CD14-positive monocyte (primary cell): Measurements from ENCODE around the gene INSYN2B. TPM values are rescaled to one million over a fixed set of nuclear protein-coding genes. Genes with fewer than 3 reads are reported as not detected.
A peak's percentile ranks its signal among the peaks of the same experiment; 100 is the strongest.

Experiments used
- DNase-seq, 3 donors: peaks; one replicate each; pipeline ENCODE4 v3.0.0-alpha.2; 2011 to 2022
- H2AFZ ChIP-seq: 2 replicates; pipeline ENCODE4 v1.6.0; 2012; ENCODE audit warnings: mild to moderate bottlenecking, low read depth, low read length, inconsistent platforms; ENCODE audit not compliant: insufficient read depth, poor library complexity, severe bottlenecking
- H3K27ac ChIP-seq, 2 donors: 1 replicate in 1 of 2; 2 replicates in 1 of 2; pipeline ENCODE4 v1.5.1; 2012 to 2013; ENCODE audit warnings: low read length in 2 of 2, control low read depth in 1 of 2, inconsistent platforms in 1 of 2, low read depth in 1 of 2, mild to moderate bottlenecking in 1 of 2
- H3K27me3 ChIP-seq, 2 donors: one replicate each; pipeline versions ENCODE4 v1.6.0 to v1.6.1; 2011 to 2013; ENCODE audit warnings: low read length in 2 of 2; ENCODE audit not compliant: control insufficient read depth in 2 of 2, insufficient read depth in 2 of 2
- H3K36me3 ChIP-seq, 2 donors: replicated peaks in 1 of 2; 1 replicate in 1 of 2; 2 replicates in 1 of 2; pipeline versions ENCODE4 v1.5.1 to v1.6.1; 2012 to 2013; ENCODE audit warnings: low read length in 2 of 2, control low read depth in 1 of 2, inconsistent platforms in 1 of 2, mild to moderate bottlenecking in 1 of 2; ENCODE audit not compliant: insufficient read depth in 2 of 2, control insufficient read depth in 1 of 2
- H3K4me1 ChIP-seq, 2 donors: 1 replicate in 1 of 2; 2 replicates in 1 of 2; pipeline versions ENCODE4 v1.5.1 to v1.6.1; 2012 to 2013; ENCODE audit warnings: low read length in 2 of 2, control low read depth in 1 of 2, inconsistent platforms in 1 of 2, mild to moderate bottlenecking in 1 of 2, moderate library complexity in 1 of 2; ENCODE audit not compliant: insufficient read depth in 2 of 2, control insufficient read depth in 1 of 2
- H3K4me2 ChIP-seq: replicated peaks from 2 replicates; pipeline ENCODE3; 2012; ENCODE audit warnings: low read length, moderate library complexity, mild to moderate bottlenecking; ENCODE audit not compliant: poor library complexity, severe bottlenecking; ENCODE audit errors: extremely low read depth
- H3K4me3 ChIP-seq, 3 experiments: fragments of 200-600 bp in 1 of 3; sonication (generic) in 1 of 3; replicated peaks in 1 of 3; 1 replicate in 2 of 3; 2 replicates in 1 of 3; pipeline ENCODE4 v1.5.1; 2011 to 2013; ENCODE audit warnings: low read length in 3 of 3, mild to moderate bottlenecking in 3 of 3, control low read depth in 2 of 3, low read depth in 2 of 3, inconsistent platforms in 1 of 3, moderate library complexity in 1 of 3
- H3K79me2 ChIP-seq: 2 replicates; pipeline ENCODE4 v1.6.0; 2012; ENCODE audit warnings: mild to moderate bottlenecking, control low read depth, inconsistent platforms, low read length, moderate library complexity; ENCODE audit not compliant: insufficient read depth
- H3K9ac ChIP-seq: 2 replicates; pipeline ENCODE4 v1.6.0; 2017; ENCODE audit warnings: low read length, mild to moderate bottlenecking; ENCODE audit not compliant: insufficient read depth, poor library complexity, severe bottlenecking
- H3K9me3 ChIP-seq, 2 donors: replicated peaks in 1 of 2; 1 replicate in 1 of 2; 2 replicates in 1 of 2; pipeline versions ENCODE4 v1.5.1 to v1.6.1; 2012 to 2013; ENCODE audit warnings: low read length in 2 of 2, control low read depth in 1 of 2; ENCODE audit not compliant: control insufficient read depth in 1 of 2, insufficient read depth in 1 of 2
- H4K20me1 ChIP-seq: 2 replicates; pipeline ENCODE4 v1.6.0; 2012; ENCODE audit warnings: mild to moderate bottlenecking, low read length, control low read depth, moderate library complexity; ENCODE audit not compliant: insufficient read depth
- H3K27ac Mint-ChIP-seq, 7 donors: one replicate each; pipeline ENCODE4 v1.8.0; 2020; ENCODE audit warnings: mild to moderate bottlenecking in 7 of 7, mixed read lengths in 7 of 7, moderate library complexity in 6 of 7, inconsistent platforms in 2 of 7
- H3K27me3 Mint-ChIP-seq, 3 donors: one replicate each; pipeline ENCODE4 v1.8.0; 2021 to 2022; ENCODE audit warnings: low read depth in 3 of 3, mild to moderate bottlenecking in 3 of 3, mixed read lengths in 3 of 3, moderate library complexity in 3 of 3, inconsistent platforms in 1 of 3
- H3K36me3 Mint-ChIP-seq, 2 donors: one replicate each; pipeline ENCODE4 v1.8.0; 2020; ENCODE audit warnings: mixed read lengths in 2 of 2, inconsistent platforms in 1 of 2, mild to moderate bottlenecking in 1 of 2
- H3K4me1 Mint-ChIP-seq: one replicate; pipeline ENCODE4 v1.8.0; 2020; ENCODE audit warnings: mild to moderate bottlenecking, mixed read lengths
- H3K4me3 Mint-ChIP-seq, 2 donors: one replicate each; pipeline ENCODE4 v1.8.0; 2020; ENCODE audit warnings: mild to moderate bottlenecking in 2 of 2, mixed read lengths in 2 of 2, moderate library complexity in 1 of 2
- H3K9me3 Mint-ChIP-seq, 7 donors: one replicate each; pipeline ENCODE4 v1.8.0; 2020 to 2022; ENCODE audit warnings: mixed read lengths in 7 of 7, mild to moderate bottlenecking in 6 of 7, moderate library complexity in 6 of 7, inconsistent platforms in 2 of 7
- CTCF ChIP-seq: fragments of 200-600 bp; IDR thresholded peaks from one replicate; pipeline ENCODE4 v1.8.0; 2022; ENCODE audit warnings: antibody characterized with exemption, mild to moderate bottlenecking
- WGBS: methylation state at CpG from one replicate; pipeline ENCODE4 v1.1.5; 2013; ENCODE audit warnings: missing lambda C conversion rate; ENCODE audit not compliant: insufficient coverage; 5-methylcytosine and 5-hydroxymethylcytosine counted together
- intact Hi-C, 2 donors: fragments of 100-400 bp; cut with micrococcal nuclease; formaldehyde crosslinking; loops; one replicate each; pipeline versions ENCODE4 v1.15.0 to v1.15.1; 2023
- polyA plus RNA-seq, 3 donors: library from polyadenylated mRNA; depleted of rRNA in 1 of 3; unstranded in 2 of 3; stranded (reverse) in 1 of 3; fragments of 300-500 nt in 2 of 3; fragments of >200 nt in 1 of 3; fragmentation: Illumina TruSeq in 2 of 3; gene quantifications; 1 replicate in 2 of 3; 2 replicates in 1 of 3; pipeline ENCODE4 v1.2.3, GENCODE V29; 2012 to 2021

INSYN2B gene
- polyA plus RNA-seq, 3 donors: 0.17 TPM; not detected in 2

DNA sequence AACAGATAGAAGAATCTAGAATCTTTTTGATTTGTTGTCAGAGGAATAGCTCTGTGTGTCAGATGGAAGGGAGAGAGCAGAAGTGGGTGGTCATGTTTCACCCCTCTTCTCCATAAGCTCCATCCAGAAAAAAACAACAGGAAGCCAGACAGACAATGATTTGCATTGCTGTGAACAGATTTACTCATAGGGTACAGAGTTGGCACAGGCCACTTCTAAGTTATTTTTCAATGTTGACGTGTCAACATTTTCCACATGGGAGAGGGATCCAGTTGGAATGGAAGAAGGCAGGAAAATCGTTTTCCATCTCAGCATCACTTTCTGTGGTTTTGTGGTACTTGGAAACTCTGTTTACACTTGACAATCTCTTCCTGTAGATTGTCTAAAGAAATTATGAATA is 86.7 kb downstream of the INSYN2B start:
- H3K27ac Mint-ChIP-seq: peak overlapping the region in 3 of 7 donors; percentile 38 to 67 (median 64)
- Histone ChIP-seq H3K4me3 (no peak overlapping the region), H3K27me3 (no peaks in the 10 kb centered on the region), H3K9me3 (no peaks in the 10 kb centered on the region), H3K9ac (no peak overlapping the region), H3K27ac (peak overlapping the region in 1 of 2 donors; percentile 63), H4K20me1 (peaks cover 100% of the 10 kb centered on the region), H3K4me1 (peaks cover 3 to 10% of the 10 kb centered on the region in 2 donors), H3K36me3 (peaks cover 17 to 63% of the 10 kb centered on the region in 2 donors), H3K79me2 (peaks cover 23% of the 10 kb centered on the region), H2AFZ (no peak overlapping the region), H3K4me2 (no peak overlapping the region)
- no CpG with 5 or more reads among the region's 2 CpGs for whole genome bisulfite sequencing
- H3K27me3 Mint-ChIP-seq: no peaks in the 10 kb centered on the region
- no peak overlapping the region for H3K4me3 Mint-ChIP-seq
- no peaks in the 10 kb centered on the region for H3K9me3 Mint-ChIP-seq
- intact Hi-C loops: no loop called here
- DNase-seq: no peak
- H3K36me3 Mint-ChIP-seq: peaks cover 47 to 64% of the 10 kb centered on the region in 2 donors
- H3K4me1 Mint-ChIP-seq: peaks cover 35% of the 10 kb centered on the region
- TF ChIP-seq CTCF: no peak

DNA sequence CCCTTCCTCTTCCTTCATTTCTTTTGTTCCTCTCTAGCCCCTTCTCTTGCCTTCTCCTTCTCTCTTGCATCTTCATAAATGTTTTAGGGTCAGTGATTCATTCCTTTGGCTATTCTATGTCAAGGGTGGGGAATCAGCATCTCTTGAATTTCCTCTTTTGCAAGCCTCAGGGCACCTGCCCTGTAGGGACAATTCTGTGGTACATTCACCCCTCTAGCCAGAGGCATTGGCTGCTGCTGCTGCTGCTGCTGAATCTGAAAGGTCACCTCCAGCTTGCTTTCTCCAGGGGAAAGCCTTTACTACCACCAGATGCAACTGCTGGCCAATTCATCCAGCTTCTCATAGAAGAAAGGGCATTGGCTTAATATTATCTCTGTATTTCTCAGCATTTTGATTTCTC is 87.3 kb downstream of the INSYN2B start:
- TF ChIP-seq CTCF: no peak
- Histone ChIP-seq H3K9ac (no peak overlapping the region), H3K79me2 (peaks cover 28% of the 10 kb centered on the region), H3K4me1 (peaks cover 3 to 10% of the 10 kb centered on the region in 2 donors), H4K20me1 (peaks cover 100% of the 10 kb centered on the region), H3K4me2 (no peak overlapping the region), H3K9me3 (no peaks in the 10 kb centered on the region), H3K36me3 (peaks cover 14 to 63% of the 10 kb centered on the region in 2 donors), H2AFZ (no peak overlapping the region), H3K27ac (peak overlapping the region in 1 of 2 donors; percentile 63), H3K27me3 (no peaks in the 10 kb centered on the region), H3K4me3 (no peak overlapping the region)
- DNase-seq: no peak
- Mint-ChIP-seq H3K27me3 (no peaks in the 10 kb centered on the region), H3K36me3 (peaks cover 48 to 64% of the 10 kb centered on the region in 2 donors), H3K4me1 (peaks cover 35% of the 10 kb centered on the region), H3K9me3 (no peaks in the 10 kb centered on the region), H3K4me3 (no peak overlapping the region), H3K27ac (peak overlapping the region in 3 of 7 donors; percentile 14 to 74 (median 48))
- intact Hi-C loops: no loop called here
